Measurements from ENCODE around the gene HECA. TPM values are rescaled to one million over a fixed set of nuclear protein-coding genes. Genes with fewer than 3 reads are reported as not detected.

The HECA gene, protein sequence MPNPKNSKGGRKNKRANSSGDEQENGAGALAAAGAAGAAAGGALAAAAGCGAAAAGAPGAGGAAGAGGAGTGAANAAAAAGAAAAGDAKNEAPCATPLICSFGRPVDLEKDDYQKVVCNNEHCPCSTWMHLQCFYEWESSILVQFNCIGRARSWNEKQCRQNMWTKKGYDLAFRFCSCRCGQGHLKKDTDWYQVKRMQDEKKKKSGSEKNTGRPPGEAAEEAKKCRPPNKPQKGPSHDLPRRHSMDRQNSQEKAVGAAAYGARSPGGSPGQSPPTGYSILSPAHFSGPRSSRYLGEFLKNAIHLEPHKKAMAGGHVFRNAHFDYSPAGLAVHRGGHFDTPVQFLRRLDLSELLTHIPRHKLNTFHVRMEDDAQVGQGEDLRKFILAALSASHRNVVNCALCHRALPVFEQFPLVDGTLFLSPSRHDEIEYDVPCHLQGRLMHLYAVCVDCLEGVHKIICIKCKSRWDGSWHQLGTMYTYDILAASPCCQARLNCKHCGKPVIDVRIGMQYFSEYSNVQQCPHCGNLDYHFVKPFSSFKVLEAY
- total RNA-seq, result 32.0 TPM

DNA sequence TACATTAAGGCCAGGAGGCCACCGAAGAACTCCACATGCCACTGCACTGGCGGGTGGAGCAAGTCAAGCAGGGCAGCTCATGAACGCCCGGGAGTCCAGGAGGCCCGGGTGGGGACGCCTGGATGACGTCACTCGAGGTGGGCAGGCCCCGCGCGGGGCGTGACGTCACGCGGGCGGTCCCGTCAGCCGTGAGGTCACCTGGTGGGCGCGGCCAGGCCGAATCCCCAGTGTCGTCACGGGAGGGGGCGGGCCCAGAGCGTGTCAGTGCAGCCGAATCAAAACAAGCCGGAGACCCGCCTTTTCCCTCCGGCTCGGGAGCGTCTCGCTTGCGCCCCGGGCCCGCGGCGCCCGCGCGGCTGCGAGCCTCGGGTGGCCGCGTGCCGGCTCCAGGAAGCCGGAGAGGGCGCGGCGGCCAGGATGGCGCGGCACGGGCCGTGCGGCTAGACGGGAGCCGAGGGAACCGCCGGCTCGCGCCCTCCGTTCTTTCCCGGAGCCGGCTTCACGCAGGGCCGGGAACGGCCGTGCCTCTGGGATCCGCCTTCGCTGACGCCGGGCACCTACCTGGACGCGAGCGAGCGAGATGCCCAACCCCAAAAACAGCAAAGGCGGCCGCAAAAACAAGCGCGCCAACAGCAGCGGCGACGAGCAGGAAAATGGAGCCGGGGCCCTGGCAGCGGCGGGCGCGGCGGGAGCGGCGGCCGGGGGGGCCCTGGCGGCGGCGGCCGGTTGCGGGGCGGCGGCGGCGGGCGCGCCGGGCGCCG is at the start of gene HECA:
Gene HECA, plus strand, starts transcription at position 264 of the 761 bp plus-strand sequence. Its CDS starts 317 bp downstream, at position 581.

Other genes with a start within 250 kb of the HECA start
- gene REPS1, start 146.8 kb upstream of the HECA start, total RNA-seq, result 77.6 TPM
- gene ABRACL, start 106.3 kb upstream of the HECA start, total RNA-seq, result 5.3 TPM
- gene TXLNB, start 156.9 kb downstream of the HECA start, total RNA-seq, result 13.7 TPM
- gene CITED2, start 239.6 kb downstream of the HECA start, total RNA-seq, result 136 TPM

All from camera-type eye (tissue), 1 donor.